SK-N-SH treated with all-trans-retinoic acid at 6 μM for 48 hours (cell line): ENCODE measurements around the gene PFN4.

Experiments used
- ATAC-seq: fragments of 200-7000 bp; cut with Tn5 transposase; 3 replicates; pipeline ENCODE4 v1.9.1; 2020; ENCODE audit warnings: mild to moderate bottlenecking, moderate library complexity
- ARNTL ChIP-seq: fragments of 450-650 bp; formaldehyde crosslinking; IDR thresholded peaks from 2 replicates; pipeline ENCODE4 v1.5.0; 2020; ENCODE audit warnings: low read depth, mild to moderate bottlenecking, moderate library complexity, borderline replicate concordance
- BACH2 ChIP-seq: fragments of 250-450 bp; sonication (Bioruptor Pico); IDR thresholded peaks from 2 replicates; pipeline ENCODE4 v1.9.0; 2021; ENCODE audit warnings: mild to moderate bottlenecking, borderline replicate concordance
- CSDC2 ChIP-seq: fragments of 250-450 bp; sonication (Bioruptor Pico); IDR thresholded peaks from 2 replicates; pipeline ENCODE4 v1.5.0; 2020; ENCODE audit warnings: mild to moderate bottlenecking, moderate library complexity
- CSRNP3 ChIP-seq: fragments of 250-450 bp; sonication (Bioruptor Pico); IDR thresholded peaks from 2 replicates; pipeline ENCODE4 v1.5.1; 2021; ENCODE audit warnings: mild to moderate bottlenecking, moderate library complexity
- GLIS3 ChIP-seq: fragments of 250-450 bp; sonication (Bioruptor Pico); IDR thresholded peaks from 2 replicates; pipeline ENCODE4 v1.5.0; 2020; ENCODE audit warnings: mild to moderate bottlenecking, moderate library complexity
- ISL1 ChIP-seq: fragments of 250-450 bp; sonication (Bioruptor Pico); IDR thresholded peaks from 2 replicates; pipeline ENCODE4 v2.1.2; 2022; ENCODE audit warnings: mild to moderate bottlenecking, moderate library complexity
- POU6F1 ChIP-seq: fragments of 250-450 bp; sonication (Bioruptor Pico); IDR thresholded peaks from 2 replicates; pipeline ENCODE4 v1.8.0; 2021; ENCODE audit warnings: low read depth, mild to moderate bottlenecking, moderate library complexity, borderline replicate concordance
- PPARA ChIP-seq: fragments of 250-450 bp; sonication (Bioruptor Pico); IDR thresholded peaks from 2 replicates; pipeline ENCODE4 v1.5.0; 2020; ENCODE audit warnings: mild to moderate bottlenecking, borderline replicate concordance
- RARB ChIP-seq: fragments of 250-450 bp; sonication (Bioruptor Pico); IDR thresholded peaks from 2 replicates; pipeline ENCODE4 v1.8.0; 2021; ENCODE audit warnings: mild to moderate bottlenecking, moderate library complexity
- SNAI2 ChIP-seq: fragments of 250-450 bp; sonication (Bioruptor Pico); IDR thresholded peaks from 2 replicates; pipeline ENCODE4 v1.5.0; 2020; ENCODE audit warnings: mild to moderate bottlenecking, moderate library complexity
- TCF4 ChIP-seq: fragments of 250-450 bp; sonication (Bioruptor Pico); IDR thresholded peaks from 2 replicates; pipeline ENCODE4 v1.8.0; 2021; ENCODE audit warnings: mild to moderate bottlenecking, moderate library complexity, borderline replicate concordance
- TOX ChIP-seq: fragments of 250-450 bp; sonication (Bioruptor Pico); IDR thresholded peaks from 2 replicates; pipeline ENCODE4 v1.8.0; 2021; ENCODE audit warnings: mild to moderate bottlenecking, moderate library complexity, borderline replicate concordance
- TSHZ2 ChIP-seq: fragments of 250-450 bp; sonication (Bioruptor Pico); IDR thresholded peaks from 2 replicates; pipeline ENCODE4 v1.5.0; 2020; ENCODE audit warnings: mild to moderate bottlenecking, moderate library complexity
- ZC3H10 ChIP-seq: fragments of 250-450 bp; sonication (Bioruptor Pico); IDR thresholded peaks from 2 replicates; pipeline ENCODE4 v1.5.1; 2021; ENCODE audit warnings: mild to moderate bottlenecking, moderate library complexity
- ZFP3 ChIP-seq: fragments of 250-450 bp; sonication (Bioruptor Pico); IDR thresholded peaks from 2 replicates; pipeline ENCODE4 v1.5.0; 2020; ENCODE audit warnings: mild to moderate bottlenecking, moderate library complexity
- ZNF565 ChIP-seq: fragments of 450-650 bp; formaldehyde crosslinking; conservative IDR thresholded peaks from 2 replicates; pipeline ENCODE4 v1.5.0; 2020; ENCODE audit warnings: low read depth, mild to moderate bottlenecking, moderate library complexity
- ZNF70 ChIP-seq: fragments of 450-650 bp; formaldehyde crosslinking; IDR thresholded peaks from 2 replicates; pipeline ENCODE4 v1.5.0; 2020; ENCODE audit warnings: mild to moderate bottlenecking, moderate library complexity
- ZNF8 ChIP-seq: fragments of 450-650 bp; formaldehyde crosslinking; IDR thresholded peaks from 2 replicates; pipeline ENCODE4 v1.5.0; 2020; ENCODE audit warnings: mild to moderate bottlenecking, moderate library complexity
- TF ChIP-seq, protein P1 (sequence below): fragments of 250-450 bp; sonication (Bioruptor Pico); IDR thresholded peaks from 2 replicates; pipeline ENCODE4 v1.5.1; 2020; ENCODE audit warnings: low read depth, mild to moderate bottlenecking, moderate library complexity
- TF ChIP-seq, protein P2 (sequence below): fragments of 250-450 bp; sonication (Bioruptor Pico); IDR thresholded peaks from 2 replicates; pipeline ENCODE4 v1.8.0; 2020; ENCODE audit warnings: mild to moderate bottlenecking, moderate library complexity, borderline replicate concordance

Gene PFN4

GRCh38 chr2:24076849-24077534, 46.1 kb downstream of the PFN4 start:
- ATAC-seq: peak; percentile 39
- TF ChIP-seq PPARA (CRISPR knock-in tag) (no peak), GLIS3 (CRISPR knock-in tag) (no peak), ZNF70 (no peak), ZNF565 (CRISPR knock-in tag) (no peak), RARB (no peak), SNAI2 (CRISPR knock-in tag) (no peak), CSRNP3 (CRISPR knock-in tag) (no peak), POU6F1 (no peak), TSHZ2 (no peak), TCF4 (CRISPR knock-in tag) (no peak), BACH2 (CRISPR knock-in tag) (no peak), ZFP3 (no peak), TOX (CRISPR knock-in tag) (no peak), ZNF8 (CRISPR knock-in tag) (no peak), ZC3H10 (CRISPR knock-in tag) (no peak), ARNTL (CRISPR knock-in tag) (no peak)
- TF ChIP-seq, protein P1, sequence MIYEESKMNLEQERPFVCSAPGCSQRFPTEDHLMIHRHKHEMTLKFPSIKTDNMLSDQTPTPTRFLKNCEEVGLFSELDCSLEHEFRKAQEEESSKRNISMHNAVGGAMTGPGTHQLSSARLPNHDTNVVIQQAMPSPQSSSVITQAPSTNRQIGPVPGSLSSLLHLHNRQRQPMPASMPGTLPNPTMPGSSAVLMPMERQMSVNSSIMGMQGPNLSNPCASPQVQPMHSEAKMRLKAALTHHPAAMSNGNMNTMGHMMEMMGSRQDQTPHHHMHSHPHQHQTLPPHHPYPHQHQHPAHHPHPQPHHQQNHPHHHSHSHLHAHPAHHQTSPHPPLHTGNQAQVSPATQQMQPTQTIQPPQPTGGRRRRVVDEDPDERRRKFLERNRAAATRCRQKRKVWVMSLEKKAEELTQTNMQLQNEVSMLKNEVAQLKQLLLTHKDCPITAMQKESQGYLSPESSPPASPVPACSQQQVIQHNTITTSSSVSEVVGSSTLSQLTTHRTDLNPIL: no peak
- TF ChIP-seq, protein P2, sequence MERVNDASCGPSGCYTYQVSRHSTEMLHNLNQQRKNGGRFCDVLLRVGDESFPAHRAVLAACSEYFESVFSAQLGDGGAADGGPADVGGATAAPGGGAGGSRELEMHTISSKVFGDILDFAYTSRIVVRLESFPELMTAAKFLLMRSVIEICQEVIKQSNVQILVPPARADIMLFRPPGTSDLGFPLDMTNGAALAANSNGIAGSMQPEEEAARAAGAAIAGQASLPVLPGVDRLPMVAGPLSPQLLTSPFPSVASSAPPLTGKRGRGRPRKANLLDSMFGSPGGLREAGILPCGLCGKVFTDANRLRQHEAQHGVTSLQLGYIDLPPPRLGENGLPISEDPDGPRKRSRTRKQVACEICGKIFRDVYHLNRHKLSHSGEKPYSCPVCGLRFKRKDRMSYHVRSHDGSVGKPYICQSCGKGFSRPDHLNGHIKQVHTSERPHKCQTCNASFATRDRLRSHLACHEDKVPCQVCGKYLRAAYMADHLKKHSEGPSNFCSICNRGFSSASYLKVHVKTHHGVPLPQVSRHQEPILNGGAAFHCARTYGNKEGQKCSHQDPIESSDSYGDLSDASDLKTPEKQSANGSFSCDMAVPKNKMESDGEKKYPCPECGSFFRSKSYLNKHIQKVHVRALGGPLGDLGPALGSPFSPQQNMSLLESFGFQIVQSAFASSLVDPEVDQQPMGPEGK (CRISPR knock-in tag): no peak

DNA sequence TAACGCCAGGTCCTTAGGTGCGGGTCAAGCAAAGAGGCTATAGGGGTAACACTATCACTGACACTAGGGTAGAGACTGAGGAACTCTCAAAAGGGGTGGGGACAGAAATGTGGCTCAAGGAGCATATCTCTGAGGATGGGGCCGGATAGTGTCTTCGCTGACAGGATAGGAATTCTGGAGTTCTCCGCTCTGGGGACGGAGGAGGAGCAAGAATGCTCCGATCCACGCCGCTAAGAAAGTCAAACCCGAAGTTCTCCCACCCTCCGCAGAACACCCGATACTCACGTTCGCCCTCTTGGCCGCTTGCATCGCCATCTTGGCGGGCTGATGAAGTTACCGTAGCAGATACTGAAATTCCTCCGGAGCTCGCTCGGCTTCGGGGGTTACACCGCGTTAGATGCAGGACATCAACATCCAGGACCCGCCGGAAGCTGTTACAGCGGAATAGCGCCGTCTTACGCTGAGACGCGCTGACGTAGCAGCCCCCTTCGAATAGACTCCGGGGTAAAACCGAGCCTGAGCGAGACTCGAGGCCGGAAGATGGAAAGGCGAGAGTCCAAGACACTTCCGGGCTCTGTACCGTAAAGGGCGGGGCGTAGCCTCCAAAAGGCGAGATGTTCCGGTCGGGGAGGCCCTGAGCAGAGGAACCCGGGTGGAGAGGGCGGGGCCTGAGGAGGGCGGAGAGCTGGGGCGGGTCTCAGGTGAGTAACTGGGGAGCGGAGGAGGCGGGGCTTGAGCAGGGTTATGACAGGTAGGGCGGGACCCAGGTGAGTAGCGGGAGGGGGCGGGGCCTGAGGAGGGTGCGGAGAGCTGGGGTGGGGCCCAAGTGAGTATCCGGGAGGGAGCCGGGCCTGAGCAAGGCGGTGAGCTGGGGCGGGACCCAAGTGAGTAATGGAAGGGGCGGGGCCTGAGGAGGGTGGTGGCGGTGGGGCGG, 47.0 kb downstream of the PFN4 start, which contains the start of gene SF3B6:
Gene SF3B6, minus strand, starts transcription at position 412 of the 934 bp plus-strand sequence. Its CDS starts 97 bp downstream, at position 315.
- ATAC-seq: peak; percentile 92
- TF ChIP-seq ISL1 (CRISPR knock-in tag) (no peak), TSHZ2 (no peak), ZFP3 (no peak), ZC3H10 (CRISPR knock-in tag) (no peak), BACH2 (CRISPR knock-in tag) (no peak), ARNTL (CRISPR knock-in tag) (no peak), TCF4 (CRISPR knock-in tag) (no peak), TOX (CRISPR knock-in tag) (no peak), CSDC2 (CRISPR knock-in tag) (no peak; the same call in 1 of the 2 replicates), ZNF565 (CRISPR knock-in tag) (peak; percentile 68; the same call in 1 of the 2 replicates), PPARA (CRISPR knock-in tag) (no peak), POU6F1 (peak; percentile 87; the same call in 1 of the 2 replicates)
- TF ChIP-seq, protein P2 (CRISPR knock-in tag): no peak
